Stimulated activated CD4-positive, alpha-beta T cell treated with anti-CD3 and anti-CD28 coated beads, Interleukin-1b, Interleukin-23, amount 100 ng/mL, for 4 hours (primary cell): ENCODE measurements around the gene STIM2.

Experiments
- DNase-seq, 2 donors: peaks; one replicate each; pipeline ENCODE4 v3.0.0-alpha.2; 2020; ENCODE audit warnings: low read depth in 2 of 2

The STIM2 gene

GRCh38 chr4:27040356-27040755 lies 179.7 kb downstream of the STIM2 start:
- no peak for DNase-seq

- no peak for DNase-seq
These were observed 181.8 kb downstream of the STIM2 start for GRCh38 chr4:27042411-27042810.

GRCh38 chr4:27043200-27043599 lies 182.6 kb downstream of the STIM2 start:
- DNase-seq: no peak

- DNase-seq: no peak
These were observed 186.2 kb downstream of the STIM2 start for GRCh38 chr4:27046851-27047250.

GRCh38 chr4:27048429-27049238 lies 188.0 kb downstream of the STIM2 start:
- no peak for DNase-seq

GRCh38 chr4:27049239-27049829 lies 188.7 kb downstream of the STIM2 start:
- no peak for DNase-seq

GRCh38 chr4:27050731-27051130 lies 190.1 kb downstream of the STIM2 start:
- DNase-seq: no peak

- no peak for DNase-seq
These were observed 194.7 kb downstream of the STIM2 start for GRCh38 chr4:27055221-27055760.

GRCh38 chr4:27056281-27056680 lies 195.6 kb downstream of the STIM2 start:
- no peak for DNase-seq

GRCh38 chr4:27057053-27057452 lies 196.4 kb downstream of the STIM2 start:
- no peak for DNase-seq

GRCh38 chr4:27057662-27058061 lies 197.0 kb downstream of the STIM2 start:
- DNase-seq: no peak

GRCh38 chr4:27058819-27059406 lies 198.3 kb downstream of the STIM2 start:
- no peak for DNase-seq

- DNase-seq: no peak
These were observed 198.8 kb downstream of the STIM2 start for GRCh38 chr4:27059446-27059845.

- DNase-seq: no peak
These were observed 201.6 kb downstream of the STIM2 start for GRCh38 chr4:27062256-27062655.

GRCh38 chr4:27066591-27066990 lies 205.9 kb downstream of the STIM2 start:
- no peak for DNase-seq

GRCh38 chr4:27068151-27068867 lies 207.7 kb downstream of the STIM2 start:
- DNase-seq: no peak
